Left lung (tissue), 10 donors: ENCODE results near the gene HRK. TPM values are rescaled to one million over a fixed set of nuclear protein-coding genes. Genes with fewer than 3 reads are reported as not detected.
A peak's percentile ranks its signal among the peaks of the same experiment; 100 is the strongest.

Experiments used
- ATAC-seq: fragments of 200-7000 bp; cut with Tn5 transposase; one replicate; pipeline ENCODE4 v1.9.1; 2020; ENCODE audit warnings: moderate library complexity
- DNase-seq, 4 donors: peaks; one replicate each; pipeline ENCODE4 v3.0.0-alpha.2; 2013 to 2020
- H3K27ac ChIP-seq, 2 donors: fragments of 200-600 bp; sonication (generic) in 1 of 2; one replicate each; pipeline versions ENCODE4 v1.5.0 to v1.8.0; 2020 to 2021
- H3K27me3 ChIP-seq, 2 donors: fragments of 200-600 bp; sonication (generic) in 1 of 2; one replicate each; pipeline versions ENCODE4 v1.5.0 to v1.8.0; 2020 to 2021
- H3K36me3 ChIP-seq, 2 donors: fragments of 200-600 bp; sonication (generic) in 1 of 2; one replicate each; pipeline versions ENCODE4 v1.5.0 to v1.8.0; 2020 to 2021
- H3K4me1 ChIP-seq, 2 donors: fragments of 200-600 bp; one replicate each; pipeline ENCODE4 v1.8.0; 2021
- H3K4me3 ChIP-seq, 2 donors: fragments of 200-600 bp; sonication (generic) in 1 of 2; one replicate each; pipeline versions ENCODE4 v1.5.0 to v1.8.0; 2020 to 2021; ENCODE audit warnings: mild to moderate bottlenecking in 1 of 2
- H3K9me3 ChIP-seq, 2 donors: fragments of 200-600 bp; sonication (generic) in 1 of 2; one replicate each; pipeline versions ENCODE4 v1.5.0 to v1.8.0; 2020 to 2021
- intact Hi-C, 2 donors: fragments of 100-400 bp; cut with DNase I; formaldehyde crosslinking; loops; one replicate each; pipeline versions ENCODE4 v1.11.2 to v1.14.2; 2022
- polyA plus RNA-seq, 6 donors: library from polyadenylated mRNA; unstranded; fragments of 120-200 nt; gene quantifications; one replicate each; pipeline ENCODE4 v1.2.1, GENCODE V29; 2013; ENCODE audit not compliant: insufficient read length in 6 of 6
- total RNA-seq, 2 donors: library from RNA; stranded (reverse); fragmentation: NEBNext Ultra II Directional; extraction: Animal tissue kit (Norgen Biotek cat#: 25700); gene quantifications; one replicate each; pipeline ENCODE4 v1.2.1, GENCODE V29; 2021
- TF ChIP-seq, protein P1 (sequence below), 2 donors: fragments of 200-600 bp; sonication (generic) in 1 of 2; IDR thresholded peaks; one replicate each; pipeline versions ENCODE4 v1.5.0 to v1.8.0; 2021; ENCODE audit warnings: antibody characterized with exemption in 2 of 2
- donor health status: DM: no; HTN: yes; CAD: no.
- donor health status: DM: no; HTN: no; CAD: no.

Gene HRK
- total and polyA plus RNA-seq, 8 donors: 0.06 to 0.34 (median 0.15) TPM

DNA sequence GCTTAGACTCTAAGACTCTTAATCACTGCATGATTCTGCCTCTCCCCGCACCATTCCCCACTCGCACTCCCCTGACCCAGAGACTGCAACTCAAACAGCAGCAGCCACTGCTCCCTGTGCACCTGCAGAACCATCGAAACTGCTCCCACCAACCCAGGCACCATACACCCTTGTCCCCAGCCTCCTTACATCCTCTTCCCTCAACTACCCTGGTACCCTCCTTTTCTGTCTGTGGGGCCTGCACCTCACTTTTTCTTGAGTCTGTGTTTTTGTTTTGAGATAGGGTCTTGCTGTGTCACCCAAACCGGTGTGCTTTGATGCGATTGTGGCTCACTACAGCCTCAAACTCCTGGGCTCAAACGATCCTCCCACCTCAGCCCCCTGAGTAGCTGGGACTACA is 73.7 kb downstream of the HRK start:
- TF ChIP-seq, protein P1, sequence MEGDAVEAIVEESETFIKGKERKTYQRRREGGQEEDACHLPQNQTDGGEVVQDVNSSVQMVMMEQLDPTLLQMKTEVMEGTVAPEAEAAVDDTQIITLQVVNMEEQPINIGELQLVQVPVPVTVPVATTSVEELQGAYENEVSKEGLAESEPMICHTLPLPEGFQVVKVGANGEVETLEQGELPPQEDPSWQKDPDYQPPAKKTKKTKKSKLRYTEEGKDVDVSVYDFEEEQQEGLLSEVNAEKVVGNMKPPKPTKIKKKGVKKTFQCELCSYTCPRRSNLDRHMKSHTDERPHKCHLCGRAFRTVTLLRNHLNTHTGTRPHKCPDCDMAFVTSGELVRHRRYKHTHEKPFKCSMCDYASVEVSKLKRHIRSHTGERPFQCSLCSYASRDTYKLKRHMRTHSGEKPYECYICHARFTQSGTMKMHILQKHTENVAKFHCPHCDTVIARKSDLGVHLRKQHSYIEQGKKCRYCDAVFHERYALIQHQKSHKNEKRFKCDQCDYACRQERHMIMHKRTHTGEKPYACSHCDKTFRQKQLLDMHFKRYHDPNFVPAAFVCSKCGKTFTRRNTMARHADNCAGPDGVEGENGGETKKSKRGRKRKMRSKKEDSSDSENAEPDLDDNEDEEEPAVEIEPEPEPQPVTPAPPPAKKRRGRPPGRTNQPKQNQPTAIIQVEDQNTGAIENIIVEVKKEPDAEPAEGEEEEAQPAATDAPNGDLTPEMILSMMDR (IDR thresholded peaks at IDR 0.05): no peak
- intact Hi-C loops: no loop called here
- no peak for DNase-seq
- H3K27ac ChIP-seq: no peak overlapping the region
- no peaks in the 10 kb centered on the region for H3K9me3 ChIP-seq
- H3K4me1 ChIP-seq: no peaks in the 10 kb centered on the region
- no peak for ATAC-seq
- no peaks in the 10 kb centered on the region for H3K27me3 ChIP-seq
- H3K4me3 ChIP-seq: no peak overlapping the region
- no peaks in the 10 kb centered on the region for H3K36me3 ChIP-seq

DNA sequence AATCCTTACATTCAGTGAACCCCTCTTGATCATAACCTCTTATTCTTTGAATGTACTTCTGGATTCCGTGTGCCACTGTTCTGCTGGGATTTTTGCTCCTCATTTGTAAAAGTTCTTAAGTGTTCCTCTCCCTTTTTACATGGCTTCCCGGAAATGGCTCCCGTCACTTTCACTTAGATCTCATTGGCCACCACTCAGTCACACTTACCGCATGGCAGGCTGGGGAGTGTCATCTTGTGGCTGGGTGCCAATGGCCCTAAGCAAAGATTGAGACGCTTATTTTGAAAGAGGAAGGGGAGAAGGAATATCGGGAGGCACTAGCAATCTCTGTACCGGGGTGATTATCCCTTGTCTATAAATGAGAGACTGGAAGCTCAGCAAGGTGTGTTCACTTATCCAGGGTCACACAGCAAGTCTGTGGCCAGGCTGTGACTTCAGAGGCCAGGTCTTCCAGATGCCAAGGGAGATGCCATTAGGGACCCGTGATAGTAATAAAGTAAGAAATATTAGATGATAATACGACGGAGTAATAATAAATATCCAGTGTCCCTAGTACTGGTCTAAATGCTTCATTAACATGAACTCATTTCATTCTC is 74.3 kb downstream of the HRK start:
- TF ChIP-seq, protein P1 (IDR thresholded peaks at IDR 0.05): no peak
- H3K4me3 ChIP-seq: no peak overlapping the region
- peak in 1 of 4 donors; percentile 16 for DNase-seq
- H3K36me3 ChIP-seq: no peaks in the 10 kb centered on the region
- ATAC-seq: no peak
- H3K27me3 ChIP-seq: no peaks in the 10 kb centered on the region
- H3K4me1 ChIP-seq: no peaks in the 10 kb centered on the region
- H3K9me3 ChIP-seq: no peaks in the 10 kb centered on the region
- intact Hi-C loops: no loop called here
- no peak overlapping the region for H3K27ac ChIP-seq

Other genes with a start within 250 kb of the HRK start
- gene SPRING1, start 143.4 kb downstream of the HRK start, total RNA-seq: 10 to 100 TPM; 70.1 to 90.5 TPM
- gene SPRING1, start 143.4 kb downstream of the HRK start, polyA plus RNA-seq: 10 to 100 TPM; 20.7 to 33.0 (median 29.6) TPM
- gene RNFT2, start 143.1 kb downstream of the HRK start, total RNA-seq: 1 to 10 TPM; 5.3 to 5.5 TPM
- gene RNFT2, start 143.1 kb downstream of the HRK start, polyA plus RNA-seq: 1 to 10 TPM; 3.4 to 4.2 (median 3.9) TPM
- gene FBXW8, start 29.5 kb upstream of the HRK start, total RNA-seq: 10 to 100 TPM; 16.0 to 17.0 TPM
- gene FBXW8, start 29.5 kb upstream of the HRK start, polyA plus RNA-seq: 10 to 100 TPM; 22.4 to 28.4 (median 26.3) TPM
- 10 to 100 TPM in 1 of 2 donors, 1 to 10 TPM in 1; 8.3 to 10.1 TPM for gene TESC, start 218.0 kb upstream of the HRK start, total RNA-seq
- gene TESC, start 218.0 kb upstream of the HRK start, polyA plus RNA-seq: 100 to 1,000 TPM in 2 of 6 donors, 10 to 100 TPM in 4; 52.8 to 124 (median 92.5) TPM